GM08714 (cell line): Measurements from ENCODE around the gene USP20.

ENCODE experiments used
- H3K4me3 ChIP-seq: fragments of 200-500 bp; sonication (Bioruptor generic); 2 replicates; pipeline ENCODE4 v1.5.1; 2014; ENCODE audit warnings: mild to moderate bottlenecking, low read length, inconsistent platforms
- ZNF274 ChIP-seq: IDR thresholded peaks from 2 replicates; pipeline ENCODE4 v1.6.1; 2012; ENCODE audit warnings: mild to moderate bottlenecking, low read depth, low read length

USP20 gene

DNA sequence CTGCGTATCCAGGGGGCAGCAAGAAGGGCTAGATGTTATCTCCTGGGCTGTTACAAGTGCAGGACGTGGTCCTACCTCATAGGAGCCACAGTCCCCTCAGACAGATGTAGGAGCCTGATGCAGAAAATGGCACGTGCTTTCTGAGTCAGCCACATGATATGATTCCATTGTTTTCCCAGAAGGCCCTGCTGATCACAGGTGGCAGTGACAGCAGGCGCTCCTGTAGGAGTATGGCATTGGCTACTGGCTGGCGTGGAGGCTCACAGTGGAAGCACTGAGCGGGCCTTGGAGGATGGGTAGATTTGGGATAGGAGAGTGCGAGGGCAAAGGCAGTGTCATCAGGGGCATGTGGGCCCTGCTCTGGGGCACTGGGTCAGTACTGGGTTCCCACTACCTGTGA is 21.9 kb downstream of the USP20 start:
- no peak for TF ChIP-seq ZNF274
- H3K4me3 ChIP-seq = no peak overlapping the region

DNA sequence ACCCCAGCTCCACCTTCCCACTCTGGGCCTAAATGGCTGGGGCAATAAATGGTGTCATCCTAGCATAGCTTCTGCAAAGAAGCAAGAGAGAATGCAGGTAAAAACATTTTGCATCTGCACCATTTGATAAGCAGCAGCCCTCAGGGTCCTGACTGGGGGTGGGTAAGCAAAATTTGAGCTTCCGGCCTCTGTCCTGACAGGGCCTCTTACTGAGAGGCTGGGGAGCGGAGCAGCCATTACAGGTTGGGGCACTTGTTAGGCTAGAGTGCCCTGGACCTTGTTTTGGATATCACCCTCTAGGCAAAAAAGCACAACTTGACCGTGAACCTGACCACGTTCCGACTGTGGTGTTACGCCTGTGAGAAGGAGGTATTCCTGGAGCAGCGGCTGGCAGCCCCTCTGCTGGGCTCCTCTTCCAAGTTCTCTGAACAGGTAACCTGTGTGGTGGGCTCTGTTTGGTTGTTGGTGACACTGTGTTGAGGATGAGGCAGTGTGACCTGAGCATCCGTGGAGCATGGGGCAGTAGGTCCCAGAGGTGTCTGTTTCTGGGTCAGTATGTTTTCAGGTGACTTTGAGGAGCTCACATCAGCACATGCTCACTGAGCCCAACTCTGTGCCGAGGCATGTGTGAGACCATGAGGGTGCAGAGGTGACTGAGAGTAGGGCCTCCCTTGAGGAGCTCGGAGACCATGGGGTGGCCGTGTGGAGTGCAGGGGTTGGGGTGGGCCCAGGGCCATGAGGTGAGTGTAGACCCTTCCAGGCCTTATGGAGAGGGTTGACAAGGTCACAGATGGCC is 23.1 kb downstream of the USP20 start:
- TF ChIP-seq ZNF274 = no peak
- no peak overlapping the region for H3K4me3 ChIP-seq

DNA sequence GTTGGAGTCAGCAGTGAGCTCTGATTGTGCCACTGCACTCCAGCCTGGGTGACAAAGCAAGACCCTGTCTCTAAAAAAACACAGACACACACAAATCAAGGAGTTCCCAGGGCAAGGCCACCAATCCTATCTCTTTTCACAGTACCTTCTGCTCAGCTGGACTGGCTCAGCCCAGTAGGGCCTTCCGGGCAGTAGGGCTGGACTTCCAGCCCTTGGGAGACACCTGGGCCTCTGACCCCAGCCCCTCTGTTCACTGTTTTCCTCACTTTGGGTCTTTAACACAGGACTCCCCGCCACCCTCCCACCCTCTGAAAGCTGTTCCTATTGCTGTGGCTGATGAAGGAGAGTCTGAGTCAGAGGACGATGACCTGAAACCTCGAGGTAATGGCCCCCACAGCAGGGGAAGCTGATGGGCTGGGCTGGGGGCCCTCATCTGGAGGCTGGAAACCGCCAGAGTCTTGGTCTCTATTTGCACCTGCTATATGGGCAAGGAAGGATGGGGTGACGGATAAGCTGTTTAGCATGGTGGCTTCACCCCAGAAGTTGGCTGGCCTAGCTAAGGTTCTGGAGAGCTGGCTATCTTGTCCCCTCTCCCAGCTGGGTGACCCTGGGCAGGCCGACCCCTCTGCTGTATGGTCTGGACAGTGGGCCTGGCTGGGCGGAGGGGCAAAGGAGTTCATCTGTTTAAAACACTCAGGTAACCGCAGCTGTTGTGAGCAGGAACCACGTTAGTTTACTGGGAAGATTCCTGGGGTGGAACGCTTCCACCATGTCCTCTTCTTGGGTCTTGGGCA is 25.6 kb downstream of the USP20 start:
- H3K4me3 ChIP-seq = no peak overlapping the region
- TF ChIP-seq ZNF274 = no peak

- TF ChIP-seq ZNF274 = no peak
- no peak overlapping the region for H3K4me3 ChIP-seq
Observed at GRCh38 chr9:129861447-129861827, 26.2 kb downstream of the USP20 start.

- no peak overlapping the region for H3K4me3 ChIP-seq
- no peak for TF ChIP-seq ZNF274
Observed at GRCh38 chr9:129863059-129863690, 27.9 kb downstream of the USP20 start.

DNA sequence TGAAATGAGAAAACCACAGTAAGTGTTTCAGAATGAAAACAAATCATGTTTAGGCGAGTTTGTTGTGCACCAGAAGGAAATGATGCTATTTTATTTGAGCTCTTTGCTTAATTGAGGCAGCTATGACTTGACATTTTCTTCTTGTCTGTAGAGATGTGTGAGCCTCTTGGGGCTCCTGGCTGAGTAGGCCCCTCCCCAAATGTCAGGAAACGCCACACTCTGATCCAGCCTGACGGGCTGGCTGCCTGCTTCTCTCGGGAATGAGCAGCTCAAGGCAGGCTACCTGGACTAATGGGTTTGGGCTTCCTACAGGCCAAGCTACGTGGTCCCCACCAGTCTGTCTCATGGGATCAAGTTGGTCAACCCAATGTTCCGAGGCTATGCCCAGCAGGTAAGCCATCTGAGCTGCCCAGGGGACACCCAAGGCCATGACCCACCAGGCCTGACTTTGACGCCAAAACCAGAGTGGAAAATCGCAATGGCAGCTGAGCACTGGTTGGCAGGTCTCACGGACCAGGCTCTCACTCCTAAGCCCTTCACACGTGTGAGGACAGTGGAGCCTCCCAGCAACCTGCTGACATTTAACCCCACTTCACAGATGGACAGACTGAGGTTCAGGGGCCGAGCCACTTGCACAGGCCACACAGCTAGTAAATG is 29.9 kb downstream of the USP20 start:
- no peak for TF ChIP-seq ZNF274
- H3K4me3 ChIP-seq = no peak overlapping the region

DNA sequence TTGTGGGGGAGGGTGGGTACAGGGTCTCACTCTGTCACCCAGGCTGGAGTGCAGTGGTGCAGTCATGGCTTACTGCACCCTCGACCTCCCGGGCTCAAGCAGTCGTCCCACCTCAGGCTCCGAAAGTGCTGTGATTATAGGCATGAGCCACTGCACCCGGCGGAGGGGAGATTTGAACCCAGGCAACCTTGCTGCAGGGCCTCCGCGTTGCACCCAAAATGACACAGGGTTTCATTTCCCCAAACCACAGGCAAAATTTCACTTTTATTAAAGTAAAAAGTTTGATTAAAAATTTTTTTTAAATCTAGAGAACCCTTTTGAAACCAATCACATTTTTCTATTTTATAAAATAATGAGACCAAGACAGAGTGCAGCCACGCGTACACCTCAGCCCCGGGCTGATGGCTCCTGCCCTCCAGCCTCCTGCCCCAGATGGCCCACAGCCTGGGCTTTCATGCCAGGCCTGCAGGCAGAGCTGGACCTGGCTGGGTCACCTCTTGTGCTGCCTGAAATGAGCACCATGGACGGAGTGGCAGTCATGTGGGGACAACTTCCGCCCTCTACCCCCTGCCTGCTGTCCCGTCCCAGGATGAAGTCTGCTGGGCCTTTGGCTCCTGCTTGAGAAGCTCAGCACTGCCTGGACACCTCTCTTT is 30.5 kb downstream of the USP20 start:
- TF ChIP-seq ZNF274 = no peak

GRCh38 chr9:129866394-129867135 is 31.3 kb downstream of the USP20 start:
- no peak for TF ChIP-seq ZNF274
- H3K4me3 ChIP-seq = no peak overlapping the region

More for the DNA sequence above, 30.5 kb downstream of the USP20 start:
- H3K4me3 ChIP-seq = no peak overlapping the region

DNA sequence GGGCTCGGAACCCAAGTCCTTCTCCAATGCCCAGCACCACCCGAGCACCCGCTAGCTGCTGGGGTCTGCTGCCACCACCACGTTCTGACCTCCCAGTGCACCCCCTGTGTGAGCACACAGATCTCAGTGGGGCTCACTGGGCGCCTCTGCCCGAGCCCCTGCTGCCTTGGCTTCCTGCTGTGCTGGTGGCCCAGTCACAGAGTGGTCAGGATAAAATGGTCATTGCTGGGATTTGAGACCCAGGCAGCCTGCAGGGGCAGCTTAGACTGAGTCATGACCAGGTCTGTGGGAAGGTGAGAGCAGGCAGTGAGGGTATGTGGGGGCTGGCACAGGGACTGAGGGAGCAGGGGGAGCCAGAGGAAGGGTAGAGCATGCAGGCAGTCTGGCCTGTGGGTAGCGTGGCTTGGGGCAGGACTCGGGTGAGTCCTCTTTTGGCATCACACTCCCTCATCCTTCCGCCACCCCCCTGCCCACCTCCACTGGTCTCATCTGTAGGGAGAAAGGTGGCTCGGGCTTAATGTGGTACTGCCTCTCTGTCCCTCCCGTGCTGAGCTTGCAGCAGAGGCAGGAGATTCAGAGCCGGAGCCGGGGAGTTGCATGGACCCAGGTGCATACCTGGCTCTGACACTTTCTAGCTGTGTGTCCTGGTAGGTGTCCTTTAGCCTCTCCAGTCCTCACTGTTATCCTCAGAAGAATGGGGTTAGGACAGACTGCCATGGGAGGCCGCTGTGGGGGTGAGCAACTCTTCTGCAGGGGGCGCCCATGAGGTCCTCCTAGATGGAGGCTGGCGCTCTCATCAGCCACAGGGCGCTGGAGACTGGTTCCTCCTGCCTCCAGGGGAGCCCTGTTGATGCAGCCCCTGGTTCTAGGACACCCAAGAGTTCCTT is 32.1 kb downstream of the USP20 start:
- no peak for TF ChIP-seq ZNF274
- no peak overlapping the region for H3K4me3 ChIP-seq

DNA sequence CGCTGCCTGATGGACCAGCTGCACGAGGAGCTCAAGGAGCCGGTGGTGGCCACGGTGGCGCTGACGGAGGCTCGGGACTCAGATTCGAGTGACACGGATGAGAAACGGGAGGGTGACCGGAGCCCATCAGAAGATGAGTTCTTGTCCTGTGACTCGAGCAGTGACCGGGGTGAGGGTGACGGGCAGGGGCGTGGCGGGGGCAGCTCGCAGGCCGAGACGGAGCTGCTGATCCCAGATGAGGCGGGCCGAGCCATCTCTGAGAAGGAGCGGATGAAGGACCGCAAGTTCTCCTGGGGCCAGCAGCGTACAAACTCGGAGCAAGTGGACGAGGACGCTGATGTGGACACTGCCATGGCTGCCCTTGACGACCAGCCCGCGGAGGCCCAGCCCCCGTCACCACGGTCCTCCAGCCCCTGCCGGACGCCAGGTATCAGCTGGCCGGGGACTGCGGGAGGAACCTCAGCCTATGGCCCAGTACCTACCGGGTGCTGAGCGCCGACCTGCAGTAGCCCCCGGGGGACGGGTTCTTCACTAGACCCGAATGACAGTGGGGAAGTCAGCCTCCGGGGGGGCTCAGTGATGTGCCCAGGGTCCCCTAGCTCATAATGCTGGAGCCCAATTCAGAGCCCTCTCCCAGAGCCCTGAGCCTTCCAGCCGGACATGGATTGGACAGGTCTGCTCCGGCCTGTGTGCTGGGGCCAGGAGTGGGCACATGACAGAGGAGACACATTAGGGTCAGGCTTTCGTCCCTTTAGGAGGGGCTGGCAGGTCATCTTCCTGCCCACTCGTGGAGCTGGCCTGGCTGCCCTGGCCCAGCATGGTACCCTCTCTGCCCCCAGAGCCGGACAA is 33.0 kb downstream of the USP20 start:
- TF ChIP-seq ZNF274 = no peak
- no peak overlapping the region for H3K4me3 ChIP-seq

GRCh38 chr9:129868872-129869486 is 33.7 kb downstream of the USP20 start:
- H3K4me3 ChIP-seq = no peak overlapping the region

More at GRCh38 chr9:129868872-129869486, 33.7 kb downstream of the USP20 start:
- no peak for TF ChIP-seq ZNF274
